ENCODE results near the gene TSPAN33.

GRCh38 chr7:129127601-129128000, 16.9 kb upstream of the TSPAN33 start:
- no peak for TF ChIP-seq CTCF (IDR thresholded peaks at IDR 0.05)
- no peak for TF ChIP-seq EP300 (IDR thresholded peaks at IDR 0.05)
- TF ChIP-seq POLR2A (IDR thresholded peaks at IDR 0.05) = no peak
